Chondrocyte (in vitro differentiated cells): ENCODE results near the gene HCST. TPM values are rescaled to one million over a fixed set of nuclear protein-coding genes. Genes with fewer than 3 reads are reported as not detected.

Experiments
- DNase-seq: peaks from one replicate; pipeline ENCODE4 v3.0.0; 2021; ENCODE audit warnings: mixed read lengths, low spot score
- H3K27ac Mint-ChIP-seq: one replicate; pipeline ENCODE4 v1.8.0; 2021; ENCODE audit warnings: mild to moderate bottlenecking, moderate library complexity, mixed read lengths; ENCODE audit not compliant: unreplicated experiment
- H3K27me3 Mint-ChIP-seq: 2 replicates; pipeline ENCODE4 v1.8.0; 2021; ENCODE audit warnings: low read depth, mixed read lengths
- H3K36me3 Mint-ChIP-seq: 2 replicates; pipeline ENCODE4 v1.8.0; 2021; ENCODE audit warnings: low read depth, mixed read lengths
- H3K4me1 Mint-ChIP-seq: 2 replicates; pipeline ENCODE4 v1.8.0; 2021; ENCODE audit warnings: low read depth, mild to moderate bottlenecking, mixed read lengths
- H3K4me3 Mint-ChIP-seq: one replicate; pipeline ENCODE4 v1.8.0; 2021; ENCODE audit warnings: mild to moderate bottlenecking, moderate library complexity, mixed read lengths; ENCODE audit not compliant: unreplicated experiment
- H3K9me3 Mint-ChIP-seq: 2 replicates; pipeline ENCODE4 v1.8.0; 2021; ENCODE audit warnings: low read depth, mixed read lengths
- CTCF ChIP-seq: fragments of 200-600 bp; sonication (generic); IDR thresholded peaks from 2 replicates; pipeline ENCODE4 v1.5.0; 2021; ENCODE audit warnings: antibody characterized with exemption, mild to moderate bottlenecking, moderate library complexity
- total RNA-seq: library from RNA; stranded (reverse); gene quantifications from 3 replicates; pipeline ENCODE4 v1.2.1, GENCODE V29; 2021

The HCST gene
- total RNA-seq, 1 donor from 2014 or later: 0.50 TPM

GRCh38 chr19:35932291-35932936, 30.1 kb downstream of the HCST start:
- no peaks in the 10 kb centered on the region for H3K36me3 Mint-ChIP-seq
- H3K27ac Mint-ChIP-seq: no peak overlapping the region
- H3K27me3 Mint-ChIP-seq: no peaks in the 10 kb centered on the region
- TF ChIP-seq CTCF: no peak
- no peaks in the 10 kb centered on the region for H3K9me3 Mint-ChIP-seq
- peaks cover 28% of the 10 kb centered on the region for H3K4me1 Mint-ChIP-seq
- DNase-seq: no peak
- H3K4me3 Mint-ChIP-seq: no peak overlapping the region

GRCh38 chr19:35935911-35936737, 33.8 kb downstream of the HCST start, which contains the start of gene LRFN3:
Gene LRFN3 (plus strand): TSS chr19:35936374. CDS start chr19:35939426, 3,052 bp downstream.
- H3K36me3 Mint-ChIP-seq: peaks cover 3% of the 10 kb centered on the region
- H3K27me3 Mint-ChIP-seq: no peaks in the 10 kb centered on the region
- H3K4me3 Mint-ChIP-seq: peak within 1 kb of the TSS; percentile 86
- DNase-seq: no peak
- H3K9me3 Mint-ChIP-seq: no peaks in the 10 kb centered on the region
- peaks cover 41% of the 10 kb centered on the region for H3K4me1 Mint-ChIP-seq
- no peak for TF ChIP-seq CTCF
- peak within 1 kb of the TSS; percentile 52 for H3K27ac Mint-ChIP-seq

GRCh38 chr19:35936738-35937268, 34.5 kb downstream of the HCST start:
- Mint-ChIP-seq H3K4me3 (peak overlapping the region; percentile 69), H3K27ac (no peak overlapping the region), H3K27me3 (no peaks in the 10 kb centered on the region), H3K9me3 (no peaks in the 10 kb centered on the region), H3K36me3 (peaks cover 6% of the 10 kb centered on the region), H3K4me1 (peaks cover 37% of the 10 kb centered on the region)
- TF ChIP-seq CTCF: no peak
- no peak for DNase-seq

GRCh38 chr19:35937345-35938281, 35.3 kb downstream of the HCST start:
- Mint-ChIP-seq H3K4me1 (peaks cover 34% of the 10 kb centered on the region), H3K4me3 (peak overlapping the region; percentile 69), H3K27ac (peak overlapping the region; percentile 49), H3K27me3 (no peaks in the 10 kb centered on the region), H3K36me3 (peaks cover 10% of the 10 kb centered on the region), H3K9me3 (no peaks in the 10 kb centered on the region)
- TF ChIP-seq CTCF: no peak
- no peak for DNase-seq
